H1 (cell line): ENCODE measurements around the gene HYAL4. TPM values are rescaled to one million over a fixed set of nuclear protein-coding genes. Genes with fewer than 3 reads are reported as not detected.

ENCODE experiments used
- CTCF ChIA-PET: fragments of 300-600 bp; sonication (Branson Sonifier 250); formaldehyde crosslinking; loops from one replicate; lab custom pipeline; 2021; ENCODE audit not compliant: partially characterized antibody; lab: Charles Lee
- POLR2A ChIA-PET: fragments of 300-600 bp; sonication (Branson Sonifier 250); formaldehyde crosslinking; loops from one replicate; lab custom pipeline; 2021; ENCODE audit warnings: inconsistent platforms; ENCODE audit not compliant: partially characterized antibody; lab: Charles Lee
- DNase-seq, 2 experiments: peaks; one replicate each; pipeline versions ENCODE4 v3.0.0 to v3.0.0-alpha.2; 2010 to 2022; ENCODE audit warnings: low spot score in 2 of 2, low read depth in 1 of 2, mixed read lengths in 1 of 2
- FAIRE-seq: peaks from 2 replicates; lab custom pipeline; 2011; peaks lifted over from hg19 to GRCh38; lab: Jason Lieb, UNC
- H2AFZ ChIP-seq: 2 replicates; pipeline ENCODE4 v1.8.1; 2012; ENCODE audit warnings: low read length, inconsistent platforms
- H2AK5ac ChIP-seq: 2 replicates; pipeline ENCODE4 v1.6.1; 2013; ENCODE audit warnings: low read depth, low read length
- H2BK120ac ChIP-seq: replicated peaks from 2 replicates; pipeline ENCODE3; 2013; ENCODE audit warnings: low read depth, low read length, inconsistent platforms
- H2BK12ac ChIP-seq: 2 replicates; pipeline ENCODE4 v1.6.1; 2013; ENCODE audit warnings: low read depth, low read length
- H2BK15ac ChIP-seq: 2 replicates; pipeline ENCODE4 v1.6.1; 2013; ENCODE audit warnings: low read length
- H2BK20ac ChIP-seq: 2 replicates; pipeline ENCODE4 v1.6.1; 2013; ENCODE audit warnings: low read length
- H2BK5ac ChIP-seq: 2 replicates; pipeline ENCODE4 v1.6.1; 2013; ENCODE audit warnings: low read depth, low read length
- H3K14ac ChIP-seq: 2 replicates; pipeline ENCODE4 v1.6.1; 2013; ENCODE audit warnings: inconsistent platforms; ENCODE audit not compliant: insufficient read length
- H3K18ac ChIP-seq: 2 replicates; pipeline ENCODE4 v1.6.1; 2013; ENCODE audit warnings: low read length; ENCODE audit errors: extremely low read depth
- H3K23ac ChIP-seq: 2 replicates; pipeline ENCODE4 v1.6.1; 2013; ENCODE audit warnings: inconsistent platforms; ENCODE audit not compliant: insufficient read length
- H3K23me2 ChIP-seq: 2 replicates; pipeline ENCODE4 v1.6.1; 2013; ENCODE audit warnings: low read depth, low read length
- H3K27ac ChIP-seq: 2 replicates; pipeline ENCODE4 v1.6.1; 2011; ENCODE audit warnings: low read depth, low read length, inconsistent platforms
- H3K27me3 ChIP-seq, 4 experiments: replicated peaks in 1 of 4; 1 replicate in 1 of 4; 2 replicates in 3 of 4; pipeline versions ENCODE4 v1.6.1 to v1.8.1; 2011 to 2013; ENCODE audit warnings: low read length in 3 of 4, mild to moderate bottlenecking in 3 of 4, inconsistent platforms in 2 of 4, mixed read lengths in 2 of 4, moderate library complexity in 1 of 4; ENCODE audit not compliant: control insufficient read depth in 3 of 4, insufficient read depth in 3 of 4; ENCODE audit errors: extremely low read depth in 1 of 4
- H3K36me3 ChIP-seq, 4 experiments: 2 replicates each; pipeline versions ENCODE4 v1.6.1 to v1.8.1; 2011 to 2013; ENCODE audit warnings: mild to moderate bottlenecking in 4 of 4, low read length in 3 of 4, moderate library complexity in 2 of 4, control low read depth in 1 of 4, inconsistent platforms in 1 of 4; ENCODE audit not compliant: insufficient read depth in 4 of 4, control insufficient read depth in 2 of 4
- H3K4ac ChIP-seq: replicated peaks from 2 replicates; pipeline ENCODE3; 2013; ENCODE audit warnings: low read length, low read depth, mixed read lengths, inconsistent platforms; ENCODE audit not compliant: insufficient read length
- H3K4me1 ChIP-seq, 4 experiments: replicated peaks in 1 of 4; 1 replicate in 1 of 4; 2 replicates in 3 of 4; pipeline versions ENCODE4 v1.6.1 to v1.8.1; 2011 to 2013; ENCODE audit warnings: low read length in 3 of 4, inconsistent platforms in 2 of 4, mixed read lengths in 1 of 4; ENCODE audit not compliant: insufficient read depth in 4 of 4, control insufficient read depth in 3 of 4
- H3K4me2 ChIP-seq, 2 experiments: 2 replicates each; pipeline versions ENCODE4 v1.6.1 to v1.8.1; 2011 to 2013; ENCODE audit warnings: low read depth in 2 of 2, low read length in 2 of 2, control low read depth in 1 of 2, inconsistent platforms in 1 of 2, mild to moderate bottlenecking in 1 of 2; ENCODE audit not compliant: insufficient read depth in 1 of 2
- H3K4me3 ChIP-seq, 4 experiments: fragments of 200-600, 300-600 bp in 1 of 4; sonication (generic), shearing (Covaris generic), sonication (Bioruptor Twin) in 1 of 4; 2 replicates each; pipeline versions ENCODE4 v1.5.1 to v1.8.1; 2011 to 2016; ENCODE audit warnings: low read length in 4 of 4, low read depth in 3 of 4, control low read depth in 2 of 4, inconsistent platforms in 2 of 4, mild to moderate bottlenecking in 2 of 4, mixed read lengths in 1 of 4, moderate library complexity in 1 of 4; ENCODE audit not compliant: insufficient read depth in 2 of 4; ENCODE audit errors: extremely low read depth in 1 of 4
- H3K56ac ChIP-seq: replicated peaks from 2 replicates; pipeline ENCODE3; 2013; ENCODE audit warnings: low read depth, mild to moderate bottlenecking, mixed read lengths, low read length, inconsistent platforms; ENCODE audit not compliant: insufficient read length
- H3K79me1 ChIP-seq: 2 replicates; pipeline ENCODE4 v1.6.1; 2013; ENCODE audit warnings: low read depth, low read length, control low read depth
- H3K79me2 ChIP-seq, 2 experiments: 2 replicates each; pipeline versions ENCODE4 v1.6.1 to v1.8.1; 2012 to 2013; ENCODE audit warnings: low read length in 2 of 2, mild to moderate bottlenecking in 2 of 2, inconsistent platforms in 1 of 2; ENCODE audit not compliant: insufficient read depth in 2 of 2, control insufficient read depth in 1 of 2
- H3K9ac ChIP-seq, 4 experiments: replicated peaks in 1 of 4; 1 replicate in 1 of 4; 2 replicates in 3 of 4; pipeline versions ENCODE4 v1.6.1 to v1.8.1; 2011 to 2013; ENCODE audit warnings: low read depth in 3 of 4, low read length in 3 of 4, control low read depth in 2 of 4, mild to moderate bottlenecking in 2 of 4, moderate library complexity in 2 of 4, inconsistent platforms in 1 of 4; ENCODE audit errors: extremely low read depth in 1 of 4
- H3K9me3 ChIP-seq, 2 experiments: 2 replicates each; pipeline versions ENCODE4 v1.6.1 to v1.8.1; 2012 to 2013; ENCODE audit warnings: mild to moderate bottlenecking in 2 of 2, moderate library complexity in 2 of 2, control low read depth in 1 of 2, inconsistent platforms in 1 of 2, low read depth in 1 of 2, low read length in 1 of 2, mixed read lengths in 1 of 2; ENCODE audit not compliant: insufficient read depth in 2 of 2
- H4K20me1 ChIP-seq, 2 experiments: replicated peaks in 1 of 2; 2 replicates each; pipeline versions ENCODE3 to v1.8.1; 2011 to 2013; ENCODE audit warnings: inconsistent platforms in 2 of 2, low read length in 2 of 2, mild to moderate bottlenecking in 1 of 2; ENCODE audit not compliant: insufficient read depth in 2 of 2, control insufficient read depth in 1 of 2
- H4K5ac ChIP-seq: 2 replicates; pipeline ENCODE4 v1.6.1; 2013; ENCODE audit warnings: low read length, low read depth, mixed read lengths, inconsistent platforms; ENCODE audit not compliant: insufficient read length
- H4K8ac ChIP-seq: 2 replicates; pipeline ENCODE4 v1.8.0; 2013; ENCODE audit warnings: mild to moderate bottlenecking, moderate library complexity, low read length, inconsistent platforms; ENCODE audit not compliant: insufficient read depth; ENCODE audit errors: extremely low read depth
- H4K91ac ChIP-seq: replicated peaks from 2 replicates; pipeline ENCODE3; 2013; ENCODE audit warnings: low read length, mixed read lengths, inconsistent platforms; ENCODE audit not compliant: insufficient read length
- CEBPB ChIP-seq: IDR thresholded peaks from 2 replicates; pipeline ENCODE4 v1.6.1; 2012; ENCODE audit warnings: low read depth, low read length
- CTCF ChIP-seq, 3 experiments: IDR thresholded peaks; 1 replicate in 2 of 3; 2 replicates in 1 of 3; pipeline versions ENCODE4 v1.5.1 to v1.6.1; 2011; ENCODE audit warnings: low read length in 3 of 3, mild to moderate bottlenecking in 3 of 3, inconsistent platforms in 2 of 3, low read depth in 1 of 3, moderate library complexity in 1 of 3; ENCODE audit not compliant: insufficient read depth in 1 of 3; ENCODE audit errors: control extremely low read depth in 1 of 3
- HDAC2 ChIP-seq, 2 experiments: fragments of 300-600 bp in 1 of 2; sonication (generic) in 1 of 2; IDR thresholded peaks; 2 replicates each; pipeline ENCODE4 v1.6.1; 2011 to 2012; ENCODE audit warnings: low read depth in 2 of 2, low read length in 2 of 2, mild to moderate bottlenecking in 2 of 2, moderate library complexity in 2 of 2, borderline replicate concordance in 1 of 2, inconsistent platforms in 1 of 2
- RNF2 ChIP-seq: fragments of 200-900, 300-1000 bp; sonication (generic); IDR thresholded peaks from 2 replicates; pipeline ENCODE4 v1.7.1; 2016; ENCODE audit warnings: borderline replicate concordance, low read depth, mild to moderate bottlenecking, antibody characterized with exemption, low read length; ENCODE audit not compliant: poor library complexity, severe bottlenecking; ENCODE audit errors: missing control alignments
- RXRA ChIP-seq: IDR thresholded peaks from 2 replicates; pipeline ENCODE4 v1.6.1; 2011; ENCODE audit warnings: low read depth, mild to moderate bottlenecking, low read length, moderate library complexity; ENCODE audit not compliant: insufficient read depth
- TAF7 ChIP-seq: optimal IDR thresholded peaks from 2 replicates; pipeline ENCODE3; 2011; ENCODE audit warnings: low read depth, mild to moderate bottlenecking, inconsistent platforms, low read length, moderate library complexity, borderline replicate concordance
- WGBS, 2 experiments: shearing (Covaris generic) in 1 of 2; methylation state at CpG; one replicate each; pipeline versions ENCODE4 v1.1.6 to v1.1.7; 2013 to 2015; ENCODE audit warnings: low lambda C conversion rate in 2 of 2, mixed read lengths in 2 of 2, inconsistent platforms in 1 of 2, low coverage in 1 of 2, missing lambda C conversion rate in 1 of 2; ENCODE audit not compliant: insufficient replicate concordance in 2 of 2, insufficient coverage in 1 of 2, insufficient read length in 1 of 2; ENCODE audit errors: extremely low coverage in 1 of 2, missing lambda C conversion rate in 1 of 2; 5-methylcytosine and 5-hydroxymethylcytosine counted together
- polyA plus RNA-seq, 7 experiments: library from polyadenylated mRNA; depleted of rRNA in 3 of 7; stranded (reverse) in 5 of 7; unstranded in 2 of 7; fragments of >200 nt in 5 of 7; fragments of 200-250 nt in 2 of 7; gene quantifications; 1 replicate in 5 of 7; 2 replicates in 1 of 7; 4 replicates in 1 of 7; pipeline versions ENCODE4 v1.2.1 to v1.2.3, GENCODE V29; 2011 to 2013; ENCODE audit warnings: missing spikeins in 2 of 7, mixed read lengths in 2 of 7
- total RNA-seq: library from RNA; stranded (reverse); fragmentation: NEBNext Ultra II Directional; extraction: Animal tissue kit (Norgen Biotek cat#: 25700); gene quantifications from 2 replicates; pipeline ENCODE4 v1.2.1, GENCODE V29; 2021

The HYAL4 gene
- total and polyA plus RNA-seq, 2 of the 8 experiments (the other 6 are each of a cell fraction or from before 2014, with no cell fraction given) = not detected

- Histone ChIP-seq H3K9me3 (no peaks in the 10 kb centered on the region), H4K91ac (no peak overlapping the region), H2BK15ac (no peak overlapping the region), H2BK20ac (no peak overlapping the region), H3K79me1 (no peaks in the 10 kb centered on the region), H3K56ac (no peak overlapping the region), H3K27me3 (no peaks in the 10 kb centered on the region), H3K4me2 (no peak overlapping the region), H4K8ac (no peak overlapping the region), H2BK12ac (no peak overlapping the region), H3K27ac (no peak overlapping the region), H3K23ac (no peak overlapping the region), H3K18ac (no peak overlapping the region), H3K4ac (no peak overlapping the region), H3K4me1 (no peaks in the 10 kb centered on the region), H3K23me2 (no peaks in the 10 kb centered on the region), H4K5ac (no peak overlapping the region), H3K79me2 (no peaks in the 10 kb centered on the region), H2BK5ac (no peak overlapping the region), H3K36me3 (no peaks in the 10 kb centered on the region), H2AFZ (no peak overlapping the region), H3K14ac (no peak overlapping the region), H3K4me3 (no peak overlapping the region), H2AK5ac (no peak overlapping the region), H3K9ac (no peak overlapping the region), H4K20me1 (no peaks in the 10 kb centered on the region), H2BK120ac (no peak overlapping the region)
- 93% methylated on average over 2 of the region's 2 CpGs; no CpG with 5 or more reads in 1 of the 2 experiments for WGBS, 2 experiments
- FAIRE-seq (no peak), DNase-seq (no peak)
- ChIA-PET POLR2A (no interaction called here), CTCF (no interaction called here)
- TF ChIP-seq RXRA (no peak), RNF2 (no peak), HDAC2 (IDR thresholded peaks at IDR 0.05; ENCODE audit: borderline replicate concordance in 1 of 2, low read depth in 2 of 2, low read length in 2 of 2) (no peak), CTCF (IDR thresholded peaks at IDR 0.05; ENCODE audit: control extremely low read depth in 1 of 3, insufficient read depth in 1 of 3, low read depth in 1 of 3, low read length in 3 of 3) (no peak), TAF7 (no peak), CEBPB (no peak)
Measured at GRCh38 chr7:123820864-123821263, 24.1 kb upstream of the HYAL4 start.
